Suprapubic skin (tissue), 4 donors: ENCODE data around the gene ARL5A. TPM values are rescaled to one million over a fixed set of nuclear protein-coding genes. Genes with fewer than 3 reads are reported as not detected.

Experiments
- DNase-seq, 2 donors: peaks; one replicate each; pipeline ENCODE4 v3.0.0-alpha.2; 2019; ENCODE audit warnings: low spot score in 2 of 2
- H3K27ac ChIP-seq: fragments of 200-600 bp; sonication (generic); one replicate; pipeline ENCODE4 v1.5.1; 2019
- H3K27me3 ChIP-seq: fragments of 200-600 bp; sonication (generic); one replicate; pipeline ENCODE4 v1.5.1; 2019
- H3K36me3 ChIP-seq: fragments of 200-600 bp; sonication (generic); one replicate; pipeline ENCODE4 v1.5.1; 2019
- H3K4me1 ChIP-seq: fragments of 200-600 bp; sonication (generic); one replicate; pipeline ENCODE4 v1.5.1; 2019
- H3K4me3 ChIP-seq: fragments of 200-600 bp; sonication (generic); one replicate; pipeline ENCODE4 v1.5.1; 2019; ENCODE audit warnings: mild to moderate bottlenecking
- H3K9me3 ChIP-seq: fragments of 200-600 bp; sonication (generic); one replicate; pipeline ENCODE4 v1.5.1; 2019
- EP300 ChIP-seq: sonication (generic); formaldehyde crosslinking; IDR thresholded peaks from one replicate; pipeline ENCODE4 v1.6.1; 2017; ENCODE audit warnings: antibody characterized with exemption
- POLR2A ChIP-seq, 2 donors: fragments of 450-650 bp; IDR thresholded peaks; one replicate each; pipeline ENCODE4 v1.6.1; 2017; ENCODE audit warnings: antibody characterized with exemption in 2 of 2, mild to moderate bottlenecking in 2 of 2, moderate library complexity in 2 of 2
- POLR2AphosphoS5 ChIP-seq, 3 donors: sonication (generic); formaldehyde crosslinking; IDR thresholded peaks; one replicate each; pipeline ENCODE4 v1.6.1; 2017; ENCODE audit warnings: antibody characterized with exemption in 3 of 3
- WGBS: methylation state at CpG from one replicate; pipeline ENCODE4 v1.1.5; 2018; 5-methylcytosine and 5-hydroxymethylcytosine counted together
- total RNA-seq, 4 donors: library from RNA; depleted of rRNA; stranded (reverse); fragments of >200 nt; gene quantifications; one replicate each; pipeline ENCODE4 v1.1.0, GENCODE V29; 2016
- TF ChIP-seq, protein P1 (sequence below), 2 donors: fragments of 200-600 bp in 1 of 2; fragments of 450-650 bp in 1 of 2; sonication (generic) in 1 of 2; IDR thresholded peaks; one replicate each; pipeline ENCODE4 v1.5.1; 2016 to 2019; ENCODE audit warnings: antibody characterized with exemption in 2 of 2, mild to moderate bottlenecking in 1 of 2, moderate library complexity in 1 of 2

The ARL5A gene
- total RNA-seq, 4 donors from 2014 or later = 76.7 to 124 (median 94.5) TPM

DNA sequence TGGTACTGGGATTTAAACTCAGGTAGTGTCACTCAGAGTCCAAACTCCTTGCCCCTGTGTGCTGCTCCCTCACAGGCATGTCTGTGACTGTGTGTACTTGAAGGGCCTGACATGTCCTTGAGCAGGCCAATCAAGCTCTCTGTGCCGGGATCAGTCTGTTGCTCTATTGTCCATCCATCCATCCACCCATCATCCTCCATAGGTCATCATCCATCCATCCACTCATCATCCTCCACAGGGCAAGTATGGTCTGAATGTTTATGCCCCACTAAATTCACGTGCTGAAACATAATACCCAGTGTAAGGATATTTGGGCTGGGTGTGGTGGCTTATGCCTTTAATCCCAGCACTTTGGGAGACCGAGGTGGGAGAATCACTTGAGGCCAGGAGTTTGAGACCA is 69.5 kb downstream of the ARL5A start:
- WGBS = 92% methylated on average over 3 of the region's 3 CpGs
- TF ChIP-seq, protein P1, sequence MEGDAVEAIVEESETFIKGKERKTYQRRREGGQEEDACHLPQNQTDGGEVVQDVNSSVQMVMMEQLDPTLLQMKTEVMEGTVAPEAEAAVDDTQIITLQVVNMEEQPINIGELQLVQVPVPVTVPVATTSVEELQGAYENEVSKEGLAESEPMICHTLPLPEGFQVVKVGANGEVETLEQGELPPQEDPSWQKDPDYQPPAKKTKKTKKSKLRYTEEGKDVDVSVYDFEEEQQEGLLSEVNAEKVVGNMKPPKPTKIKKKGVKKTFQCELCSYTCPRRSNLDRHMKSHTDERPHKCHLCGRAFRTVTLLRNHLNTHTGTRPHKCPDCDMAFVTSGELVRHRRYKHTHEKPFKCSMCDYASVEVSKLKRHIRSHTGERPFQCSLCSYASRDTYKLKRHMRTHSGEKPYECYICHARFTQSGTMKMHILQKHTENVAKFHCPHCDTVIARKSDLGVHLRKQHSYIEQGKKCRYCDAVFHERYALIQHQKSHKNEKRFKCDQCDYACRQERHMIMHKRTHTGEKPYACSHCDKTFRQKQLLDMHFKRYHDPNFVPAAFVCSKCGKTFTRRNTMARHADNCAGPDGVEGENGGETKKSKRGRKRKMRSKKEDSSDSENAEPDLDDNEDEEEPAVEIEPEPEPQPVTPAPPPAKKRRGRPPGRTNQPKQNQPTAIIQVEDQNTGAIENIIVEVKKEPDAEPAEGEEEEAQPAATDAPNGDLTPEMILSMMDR (IDR thresholded peaks at IDR 0.05) = no peak
- no peak for TF ChIP-seq EP300
- no peak for TF ChIP-seq POLR2A (IDR thresholded peaks at IDR 0.05)
- no peak for TF ChIP-seq POLR2AphosphoS5 (IDR thresholded peaks at IDR 0.05)
- H3K27ac ChIP-seq = no peak overlapping the region

DNA sequence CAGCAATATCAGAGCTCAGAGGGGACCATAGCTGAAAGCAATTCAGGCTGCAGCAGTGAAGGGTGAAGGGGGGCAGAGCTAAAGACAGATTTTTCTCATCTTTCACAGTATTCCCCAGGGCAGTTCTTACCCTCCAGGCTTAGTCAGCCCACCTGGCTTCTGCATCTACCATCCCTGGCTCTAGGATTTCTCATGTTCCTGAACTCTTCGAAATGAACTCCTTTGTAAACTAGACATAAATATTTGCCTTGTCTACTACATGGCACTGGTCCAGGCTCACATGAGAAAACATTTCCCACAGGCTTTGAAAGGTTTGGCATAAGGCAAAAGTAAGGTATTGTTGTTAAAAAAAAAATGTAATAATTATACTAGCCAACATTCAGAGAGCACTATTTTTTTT is 70.4 kb downstream of the ARL5A start:
- DNase-seq = no peak
- H3K36me3 ChIP-seq = no peaks in the 10 kb centered on the region
- H3K9me3 ChIP-seq = no peaks in the 10 kb centered on the region
- H3K4me3 ChIP-seq = no peak overlapping the region
- TF ChIP-seq POLR2A (IDR thresholded peaks at IDR 0.05) = no peak
- TF ChIP-seq POLR2AphosphoS5 (IDR thresholded peaks at IDR 0.05) = no peak
- H3K27ac ChIP-seq = no peak overlapping the region
- WGBS = 20% methylated on average over 1 of the region's 1 CpG
- no peaks in the 10 kb centered on the region for H3K4me1 ChIP-seq
- H3K27me3 ChIP-seq = no peaks in the 10 kb centered on the region

More for the DNA sequence above, 69.5 kb downstream of the ARL5A start:
- DNase-seq = no peak
- Histone ChIP-seq H3K9me3 (no peaks in the 10 kb centered on the region), H3K4me1 (no peaks in the 10 kb centered on the region), H3K27me3 (no peaks in the 10 kb centered on the region), H3K4me3 (no peak overlapping the region), H3K36me3 (no peaks in the 10 kb centered on the region)

DNA sequence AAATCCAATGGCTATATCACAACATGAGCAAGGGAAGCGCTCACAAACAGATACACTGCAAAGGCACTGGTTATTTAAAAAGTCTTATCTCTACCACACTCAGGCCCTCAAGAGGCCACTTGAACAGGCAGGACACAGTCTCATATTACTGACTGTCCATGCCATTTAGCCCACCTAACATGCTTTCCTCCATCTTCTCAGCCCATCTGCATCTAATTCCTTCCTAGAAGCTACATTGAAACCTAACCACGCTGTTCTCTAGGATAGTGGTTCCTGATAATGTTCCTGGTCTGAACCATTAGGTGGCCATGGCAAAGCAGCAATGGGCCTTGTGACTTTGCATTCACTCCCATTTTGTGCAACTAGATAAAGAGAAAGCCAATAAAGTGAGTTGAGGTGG is 71.4 kb downstream of the ARL5A start:
- TF ChIP-seq POLR2A (IDR thresholded peaks at IDR 0.05) (no peak), EP300 (no peak), POLR2AphosphoS5 (IDR thresholded peaks at IDR 0.05) (no peak)
- TF ChIP-seq, protein P1 (IDR thresholded peaks at IDR 0.05) = no peak
- DNase-seq = no peak
- Histone ChIP-seq H3K27me3 (no peaks in the 10 kb centered on the region), H3K9me3 (no peaks in the 10 kb centered on the region), H3K4me1 (no peaks in the 10 kb centered on the region), H3K27ac (no peak overlapping the region), H3K36me3 (no peaks in the 10 kb centered on the region), H3K4me3 (no peak overlapping the region)
- 30% methylated on average over 2 of the region's 2 CpGs for WGBS

DNA sequence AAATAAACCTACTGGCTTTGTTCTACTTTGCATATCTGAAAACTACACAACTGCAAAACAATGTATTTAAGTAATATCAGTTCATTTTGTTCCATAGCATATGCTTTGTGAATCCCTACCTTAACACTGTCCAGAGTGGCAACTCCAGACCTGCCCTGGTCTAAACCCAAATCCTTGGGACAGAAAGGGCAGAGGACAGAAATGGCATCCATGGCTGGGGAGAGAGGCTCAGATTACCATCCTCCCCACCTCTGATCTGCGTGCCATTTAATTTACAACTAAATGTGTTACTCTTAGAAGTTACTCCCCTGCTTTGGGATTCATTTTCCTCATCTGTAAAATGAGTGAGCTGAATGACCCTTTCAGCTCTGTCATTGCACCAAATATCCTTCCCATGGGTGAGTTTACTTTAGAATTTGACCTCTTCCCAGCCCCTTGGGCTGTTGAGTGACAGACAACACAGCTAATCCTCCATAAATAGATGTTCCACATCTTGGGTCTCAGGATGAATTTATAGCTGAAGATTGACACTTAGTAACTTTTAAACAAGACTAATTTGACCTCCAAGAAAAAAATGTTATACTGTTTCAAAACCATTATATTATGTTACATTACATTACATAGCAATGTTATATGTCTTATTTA is 73.8 kb downstream of the ARL5A start:
- DNase-seq = no peak
- TF ChIP-seq POLR2A (IDR thresholded peaks at IDR 0.05) (no peak), EP300 (no peak), POLR2AphosphoS5 (IDR thresholded peaks at IDR 0.05) (no peak)
- TF ChIP-seq, protein P1 (IDR thresholded peaks at IDR 0.05) = no peak
- no peaks in the 10 kb centered on the region for H3K36me3 ChIP-seq
- no peaks in the 10 kb centered on the region for H3K27me3 ChIP-seq
- no peaks in the 10 kb centered on the region for H3K9me3 ChIP-seq
- no peaks in the 10 kb centered on the region for H3K4me1 ChIP-seq
- H3K27ac ChIP-seq = no peak overlapping the region
- no peak overlapping the region for H3K4me3 ChIP-seq
- WGBS = 89% methylated on average over 1 of the region's 1 CpG

DNA sequence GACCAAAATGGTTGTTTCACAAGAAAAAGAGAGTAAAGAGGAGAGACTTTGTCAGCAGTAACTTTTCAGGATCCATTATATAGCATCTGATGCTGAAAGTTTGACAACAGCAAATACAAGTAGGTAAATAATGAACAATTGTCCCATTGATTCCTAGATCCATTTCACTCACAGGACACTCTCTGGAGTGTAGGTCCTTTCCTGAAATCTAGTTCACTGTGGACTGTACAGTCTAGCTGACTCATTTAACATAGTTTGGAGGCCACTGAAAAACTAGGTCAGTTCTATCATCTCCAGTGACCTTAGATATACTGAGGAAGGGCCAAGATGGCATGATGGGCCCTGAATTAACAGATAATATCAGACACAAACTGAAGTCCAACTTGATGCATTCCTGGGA is 74.7 kb downstream of the ARL5A start:
- no peak for DNase-seq
- H3K36me3 ChIP-seq = no peaks in the 10 kb centered on the region
- TF ChIP-seq EP300 (no peak), POLR2AphosphoS5 (IDR thresholded peaks at IDR 0.05) (no peak), POLR2A (IDR thresholded peaks at IDR 0.05) (no peak)
- TF ChIP-seq, protein P1 (IDR thresholded peaks at IDR 0.05) = no peak

More for the DNA sequence above, 74.7 kb downstream of the ARL5A start:
- Histone ChIP-seq H3K4me3 (no peak overlapping the region), H3K9me3 (no peaks in the 10 kb centered on the region), H3K4me1 (no peaks in the 10 kb centered on the region), H3K27ac (no peak overlapping the region), H3K27me3 (no peaks in the 10 kb centered on the region)

Other genes starting within 250 kb of the ARL5A start
- gene NEB, start 93.9 kb downstream of the ARL5A start, total RNA-seq = 10 to 100 TPM in 1 of 4 donors, 1 to 10 TPM in 3; 5.4 to 19.1 (median 7.4) TPM